ENCODE measurements around the gene CELSR1. TPM values are rescaled to one million over a fixed set of nuclear protein-coding genes. Genes with fewer than 3 reads are reported as not detected.
A peak's percentile ranks its signal among the peaks of the same experiment; 100 is the strongest.

The CELSR1 gene
- total and polyA plus RNA-seq, 2 of the 13 experiments (the other 11 are each of a cell fraction or from before 2014, with no cell fraction given), result 0.78 to 1.8 TPM

GRCh38 chr22:46453829-46454503 lies 83.5 kb downstream of the CELSR1 start (continued):
- 0 out of 4 replicates have a peak, but pooled peaks of 1 of the 2 experiments have one; percentile 1 for TF ChIP-seq HMGXB4 (CRISPR knock-in tag; IDR thresholded peaks at IDR 0.05; ENCODE audit: borderline replicate concordance in 1 of 2, low read depth in 1 of 2)
- TF ChIP-seq EED (CRISPR knock-in tag; IDR thresholded peaks at IDR 0.05), result no peak
- TF ChIP-seq ZNF724P (CRISPR knock-in tag; IDR thresholded peaks at IDR 0.05; ENCODE audit: borderline replicate concordance), result peak; percentile 52; the same call in 1 of the 2 replicates
- peak; percentile 15 for TF ChIP-seq ASH2L (IDR thresholded peaks at IDR 0.05; ENCODE audit: insufficient read length, low read depth, low read length)
- peak; percentile 21 for TF ChIP-seq U2AF1 (optimal IDR thresholded peaks at IDR 0.05; ENCODE audit: low read depth, low read length)
- TF ChIP-seq AGO1 (IDR thresholded peaks at IDR 0.05; ENCODE audit: low read depth, low read length, poor library complexity, severe bottlenecking), result no peak
- TF ChIP-seq ZNF275 (CRISPR knock-in tag; IDR thresholded peaks at IDR 0.05; ENCODE audit: borderline replicate concordance), result 0 out of 2 replicates have a peak, but pooled peaks have one; percentile 5
- peak; percentile 27; the same call in 1 of the 2 replicates for TF ChIP-seq ZSCAN25 (CRISPR knock-in tag; IDR thresholded peaks at IDR 0.05)
- no peak for TF ChIP-seq ZNF274 (CRISPR knock-in tag; IDR thresholded peaks at IDR 0.05)
- TF ChIP-seq MXD1 (CRISPR knock-in tag; IDR thresholded peaks at IDR 0.05), result 0 out of 2 replicates have a peak, but pooled peaks have one; percentile 6
- TF ChIP-seq KMT2B (CRISPR knock-in tag; IDR thresholded peaks at IDR 0.05), result 0 out of 2 replicates have a peak, but pooled peaks have one; percentile 9
- peak; percentile 3; the same call in 1 of the 2 replicates for TF ChIP-seq ZNF205 (CRISPR knock-in tag; IDR thresholded peaks at IDR 0.05)
- peak; percentile 41 for TF ChIP-seq ZNF687 (CRISPR knock-in tag; IDR thresholded peaks at IDR 0.05)
- peak; percentile 11; the same call in 1 of the 2 replicates for TF ChIP-seq TBX2 (CRISPR knock-in tag; IDR thresholded peaks at IDR 0.05; ENCODE audit: borderline replicate concordance)
- TF ChIP-seq RFXANK (CRISPR knock-in tag; IDR thresholded peaks at IDR 0.05), result no peak
- TF ChIP-seq ZNF720 (CRISPR knock-in tag; IDR thresholded peaks at IDR 0.05), result no peak
- 0 out of 2 replicates have a peak, but pooled peaks have one; percentile 10 for TF ChIP-seq ZSCAN20 (CRISPR knock-in tag; IDR thresholded peaks at IDR 0.05; ENCODE audit: borderline replicate concordance)
- 0 out of 2 replicates have a peak, but pooled peaks have one; percentile 2 for TF ChIP-seq ZFP91 (CRISPR knock-in tag; IDR thresholded peaks at IDR 0.05; ENCODE audit: borderline replicate concordance)
- 0 out of 2 replicates have a peak, but pooled peaks have one; percentile 6 for TF ChIP-seq ZNF772 (CRISPR knock-in tag; IDR thresholded peaks at IDR 0.05)
